Lower leg skin (tissue), 3 donors: Measurements from ENCODE around the gene SNRPD2.

ENCODE experiments used
- POLR2A ChIP-seq, 2 donors: fragments of 450-650 bp; IDR thresholded peaks; one replicate each; pipeline ENCODE4 v1.6.1; 2016 to 2017; ENCODE audit warnings: antibody characterized with exemption in 2 of 2, mild to moderate bottlenecking in 1 of 2, moderate library complexity in 1 of 2
- TF ChIP-seq, protein P1 (sequence below), 3 donors: fragments of 450-650 bp; IDR thresholded peaks; one replicate each; pipeline ENCODE4 v1.5.1; 2016; ENCODE audit warnings: antibody characterized with exemption in 3 of 3, mild to moderate bottlenecking in 3 of 3, moderate library complexity in 2 of 3

- no peak for TF ChIP-seq POLR2A (IDR thresholded peaks at IDR 0.05)
- TF ChIP-seq, protein P1, sequence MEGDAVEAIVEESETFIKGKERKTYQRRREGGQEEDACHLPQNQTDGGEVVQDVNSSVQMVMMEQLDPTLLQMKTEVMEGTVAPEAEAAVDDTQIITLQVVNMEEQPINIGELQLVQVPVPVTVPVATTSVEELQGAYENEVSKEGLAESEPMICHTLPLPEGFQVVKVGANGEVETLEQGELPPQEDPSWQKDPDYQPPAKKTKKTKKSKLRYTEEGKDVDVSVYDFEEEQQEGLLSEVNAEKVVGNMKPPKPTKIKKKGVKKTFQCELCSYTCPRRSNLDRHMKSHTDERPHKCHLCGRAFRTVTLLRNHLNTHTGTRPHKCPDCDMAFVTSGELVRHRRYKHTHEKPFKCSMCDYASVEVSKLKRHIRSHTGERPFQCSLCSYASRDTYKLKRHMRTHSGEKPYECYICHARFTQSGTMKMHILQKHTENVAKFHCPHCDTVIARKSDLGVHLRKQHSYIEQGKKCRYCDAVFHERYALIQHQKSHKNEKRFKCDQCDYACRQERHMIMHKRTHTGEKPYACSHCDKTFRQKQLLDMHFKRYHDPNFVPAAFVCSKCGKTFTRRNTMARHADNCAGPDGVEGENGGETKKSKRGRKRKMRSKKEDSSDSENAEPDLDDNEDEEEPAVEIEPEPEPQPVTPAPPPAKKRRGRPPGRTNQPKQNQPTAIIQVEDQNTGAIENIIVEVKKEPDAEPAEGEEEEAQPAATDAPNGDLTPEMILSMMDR (IDR thresholded peaks at IDR 0.05), result no peak
These were observed 38.1 kb upstream of the SNRPD2 start for GRCh38 chr19:45729800-45730290.
